Measurements from ENCODE around the gene NGF. TPM values are rescaled to one million over a fixed set of nuclear protein-coding genes. Genes with fewer than 3 reads are reported as not detected.

The NGF gene
- total RNA-seq, 4 donors from 2014 or later, result 4.5 TPM; not detected in 3

GRCh38 chr1:115374598-115374997 is 36.5 kb upstream of the NGF start:
- no peaks in the 10 kb centered on the region for H3K4me1 ChIP-seq
- TF ChIP-seq EP300 (IDR thresholded peaks at IDR 0.05; ENCODE audit: low read depth) (no peak), POLR2AphosphoS5 (IDR thresholded peaks at IDR 0.05) (no peak), POLR2A (IDR thresholded peaks at IDR 0.05) (no peak)
- TF ChIP-seq, protein P1, sequence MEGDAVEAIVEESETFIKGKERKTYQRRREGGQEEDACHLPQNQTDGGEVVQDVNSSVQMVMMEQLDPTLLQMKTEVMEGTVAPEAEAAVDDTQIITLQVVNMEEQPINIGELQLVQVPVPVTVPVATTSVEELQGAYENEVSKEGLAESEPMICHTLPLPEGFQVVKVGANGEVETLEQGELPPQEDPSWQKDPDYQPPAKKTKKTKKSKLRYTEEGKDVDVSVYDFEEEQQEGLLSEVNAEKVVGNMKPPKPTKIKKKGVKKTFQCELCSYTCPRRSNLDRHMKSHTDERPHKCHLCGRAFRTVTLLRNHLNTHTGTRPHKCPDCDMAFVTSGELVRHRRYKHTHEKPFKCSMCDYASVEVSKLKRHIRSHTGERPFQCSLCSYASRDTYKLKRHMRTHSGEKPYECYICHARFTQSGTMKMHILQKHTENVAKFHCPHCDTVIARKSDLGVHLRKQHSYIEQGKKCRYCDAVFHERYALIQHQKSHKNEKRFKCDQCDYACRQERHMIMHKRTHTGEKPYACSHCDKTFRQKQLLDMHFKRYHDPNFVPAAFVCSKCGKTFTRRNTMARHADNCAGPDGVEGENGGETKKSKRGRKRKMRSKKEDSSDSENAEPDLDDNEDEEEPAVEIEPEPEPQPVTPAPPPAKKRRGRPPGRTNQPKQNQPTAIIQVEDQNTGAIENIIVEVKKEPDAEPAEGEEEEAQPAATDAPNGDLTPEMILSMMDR (IDR thresholded peaks at IDR 0.05), result no peak
- 89 to 90% methylated on average over 3 of the region's 3 CpGs for WGBS, 2 donors (ENCODE audit: low coverage in 1 of 2)
- intact Hi-C loops (cut with DNase I; ENCODE audit: low total_unique reads), result no loop called here
- H3K27ac ChIP-seq, result no peak overlapping the region
- in situ Hi-C loops (cut with MboI; ENCODE audit: low pct_ligation_motif_present in 1 of 4, low pct_unique_long_range_greater_than_20kb in 1 of 4, low sequenced_read_pairs in 3 of 4), result no loop called here
- no peak overlapping the region for H3K4me3 ChIP-seq
- DNase-seq, result no peak
- H3K36me3 ChIP-seq, result no peaks in the 10 kb centered on the region
- no peaks in the 10 kb centered on the region for H3K9me3 ChIP-seq
- peaks cover 4% of the 10 kb centered on the region for H3K27me3 ChIP-seq

GRCh38 chr1:115373305-115373704 is 35.3 kb upstream of the NGF start:
- H3K4me3 ChIP-seq, result no peak overlapping the region
- TF ChIP-seq EP300 (IDR thresholded peaks at IDR 0.05; ENCODE audit: low read depth) (no peak), POLR2AphosphoS5 (IDR thresholded peaks at IDR 0.05) (no peak), POLR2A (IDR thresholded peaks at IDR 0.05) (no peak)
- TF ChIP-seq, protein P1 (IDR thresholded peaks at IDR 0.05), result no peak
- H3K9me3 ChIP-seq, result no peaks in the 10 kb centered on the region
- H3K36me3 ChIP-seq, result no peaks in the 10 kb centered on the region
- H3K4me1 ChIP-seq, result no peaks in the 10 kb centered on the region
- intact Hi-C loops (cut with DNase I; ENCODE audit: low total_unique reads) (no loop called here), in situ Hi-C loops (cut with MboI; ENCODE audit: low pct_ligation_motif_present in 1 of 4, low pct_unique_long_range_greater_than_20kb in 1 of 4, low sequenced_read_pairs in 3 of 4) (no loop called here)
- H3K27me3 ChIP-seq, result peaks cover 2% of the 10 kb centered on the region
- no peak for DNase-seq
- no peak overlapping the region for H3K27ac ChIP-seq

- 64% methylated on average over 5 of the region's 5 CpGs; no CpG with 5 or more reads in 1 of the 2 donors for WGBS, 2 donors (ENCODE audit: low coverage in 1 of 2)
- Histone ChIP-seq H3K27ac (peak overlapping the region in 1 of 4 donors; percentile 38), H3K9me3 (no peaks in the 10 kb centered on the region), H3K36me3 (no peaks in the 10 kb centered on the region), H3K27me3 (no peaks in the 10 kb centered on the region), H3K4me3 (no peak overlapping the region), H3K4me1 (peaks cover 0 to 16% (median 9%) of the 10 kb centered on the region in 4 donors)
- intact Hi-C loops (cut with DNase I; ENCODE audit: low total_unique reads), result no loop called here
- in situ Hi-C loops (cut with MboI; ENCODE audit: low pct_ligation_motif_present in 1 of 4, low pct_unique_long_range_greater_than_20kb in 1 of 4, low sequenced_read_pairs in 3 of 4), result no loop called here
- peak; percentile 22 for DNase-seq
- TF ChIP-seq EP300 (IDR thresholded peaks at IDR 0.05; ENCODE audit: low read depth) (no peak), POLR2AphosphoS5 (IDR thresholded peaks at IDR 0.05) (peak; percentile 32 to 61 (median 52))
These were observed 27.7 kb upstream of the NGF start for GRCh38 chr1:115365738-115366137.

DNA sequence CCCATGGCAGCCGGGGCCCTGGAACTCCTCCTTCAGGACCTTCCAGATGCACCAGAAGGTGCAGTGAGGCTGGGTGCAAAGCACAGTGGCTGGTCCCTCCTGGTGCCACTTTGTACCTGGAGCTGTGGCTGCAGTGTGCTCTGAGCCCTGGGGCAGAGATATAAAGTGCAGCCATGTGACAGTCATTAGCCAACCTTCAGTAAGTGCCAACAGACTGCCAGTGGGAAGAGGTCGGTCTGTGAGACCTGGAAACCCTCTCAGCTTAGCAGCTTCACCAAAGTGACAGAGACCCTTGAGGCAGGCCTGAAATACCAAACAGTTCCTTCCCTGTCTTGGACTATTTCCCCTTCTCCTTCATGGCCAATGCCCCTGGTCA is 26.7 kb upstream of the NGF start:
- WGBS, 2 donors (ENCODE audit: low coverage in 1 of 2), result 44% methylated on average over 2 of the region's 2 CpGs; no CpG with 5 or more reads in 1 of the 2 donors
- Histone ChIP-seq H3K4me3 (no peak overlapping the region), H3K9me3 (no peaks in the 10 kb centered on the region), H3K4me1 (peaks cover 0 to 16% (median 9%) of the 10 kb centered on the region in 4 donors), H3K36me3 (no peaks in the 10 kb centered on the region), H3K27me3 (no peaks in the 10 kb centered on the region), H3K27ac (peak overlapping the region; percentile 29 to 60 (median 49))
- intact Hi-C loops (cut with DNase I; ENCODE audit: low total_unique reads), result no loop called here
- DNase-seq, result no peak
- in situ Hi-C loops (cut with MboI; ENCODE audit: low pct_ligation_motif_present in 1 of 4, low pct_unique_long_range_greater_than_20kb in 1 of 4, low sequenced_read_pairs in 3 of 4), result no loop called here
- TF ChIP-seq POLR2A (IDR thresholded peaks at IDR 0.05), result no peak
- no peak for TF ChIP-seq EP300 (IDR thresholded peaks at IDR 0.05; ENCODE audit: low read depth)
- TF ChIP-seq POLR2AphosphoS5 (IDR thresholded peaks at IDR 0.05), result no peak
- TF ChIP-seq, protein P1 (IDR thresholded peaks at IDR 0.05), result no peak

All from transverse colon (tissue), 4 donors.